ENCODE results near the gene SUSD4.

Gene SUSD4

GRCh38 chr1:223329252-223329651 lies 34.7 kb downstream of the SUSD4 start:
- no peak for DNase-seq

GRCh38 chr1:223328566-223328965 lies 35.4 kb downstream of the SUSD4 start:
- no peak for DNase-seq

- DNase-seq = no peak
These were observed 37.2 kb downstream of the SUSD4 start for GRCh38 chr1:223326776-223327175.

GRCh38 chr1:223323491-223324484 lies 40.2 kb downstream of the SUSD4 start:
- DNase-seq = no peak

- no peak for DNase-seq
These were observed 41.1 kb downstream of the SUSD4 start for GRCh38 chr1:223322868-223323267.

- DNase-seq = no peak
These were observed 43.0 kb downstream of the SUSD4 start for GRCh38 chr1:223320959-223321358.

GRCh38 chr1:223319905-223320580 lies 43.9 kb downstream of the SUSD4 start:
- no peak for DNase-seq

DNA sequence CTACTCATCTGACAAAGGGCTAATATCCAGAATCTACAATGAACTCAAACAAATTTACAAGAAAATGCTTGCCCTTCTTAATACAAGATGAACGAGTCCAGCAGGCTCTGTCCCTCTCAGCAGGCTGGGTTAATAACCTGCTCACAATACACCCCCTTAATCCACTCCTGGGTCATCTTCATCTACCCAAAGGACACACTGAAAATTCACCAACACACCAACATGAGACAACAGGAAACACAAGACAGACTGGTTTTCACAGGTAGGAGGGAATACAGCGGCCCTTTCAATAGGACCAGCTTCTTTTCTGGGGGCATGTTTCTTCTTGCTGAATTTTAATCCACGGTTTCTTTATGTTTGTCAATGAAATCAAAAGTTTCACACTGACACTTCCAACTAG lies 44.6 kb downstream of the SUSD4 start:
- no peak for DNase-seq

DNA sequence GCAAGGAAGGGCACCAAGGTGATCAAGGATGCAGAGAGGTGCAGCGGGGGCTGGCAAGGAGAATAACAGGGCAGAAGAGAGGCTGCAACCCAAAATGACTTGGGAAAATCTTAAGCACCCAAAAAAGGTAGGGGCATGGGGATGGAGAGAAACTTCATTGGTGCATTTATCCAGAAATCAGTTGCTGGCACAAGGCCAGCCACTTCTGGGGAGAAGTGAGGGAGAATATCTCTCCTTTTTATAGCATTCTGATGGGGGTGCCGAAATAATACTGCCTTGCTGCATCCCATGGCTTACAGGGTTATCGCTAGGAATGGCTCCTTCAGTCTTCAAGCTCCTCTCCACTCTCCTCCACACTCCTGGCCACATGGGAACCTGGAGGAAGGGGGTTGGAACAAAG lies 47.9 kb downstream of the SUSD4 start:
- no peak for DNase-seq

DNA sequence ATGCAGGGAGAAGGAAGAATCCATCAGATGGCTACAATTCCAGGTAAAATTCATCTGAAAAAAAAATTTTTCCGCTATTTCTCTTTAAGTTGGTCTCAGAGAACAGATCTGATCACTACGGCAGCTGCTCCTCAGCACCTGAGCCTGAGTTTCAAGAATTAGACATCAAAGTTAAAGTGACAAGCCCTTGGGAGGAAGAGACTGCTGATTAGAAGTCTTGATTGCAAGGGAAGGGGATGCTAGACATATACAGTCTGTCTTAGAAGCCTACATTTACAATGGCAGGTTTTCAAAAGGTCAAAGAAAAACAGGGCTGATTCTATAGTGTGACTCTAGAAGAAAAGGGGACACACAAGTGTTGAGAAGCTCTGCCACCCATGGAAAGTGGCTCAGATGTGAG lies 48.3 kb downstream of the SUSD4 start:
- DNase-seq = no peak

GRCh38 chr1:223313415-223313754 lies 50.6 kb downstream of the SUSD4 start:
- no peak for DNase-seq

GRCh38 chr1:223312705-223313414 lies 51.1 kb downstream of the SUSD4 start:
- no peak for DNase-seq

DNA sequence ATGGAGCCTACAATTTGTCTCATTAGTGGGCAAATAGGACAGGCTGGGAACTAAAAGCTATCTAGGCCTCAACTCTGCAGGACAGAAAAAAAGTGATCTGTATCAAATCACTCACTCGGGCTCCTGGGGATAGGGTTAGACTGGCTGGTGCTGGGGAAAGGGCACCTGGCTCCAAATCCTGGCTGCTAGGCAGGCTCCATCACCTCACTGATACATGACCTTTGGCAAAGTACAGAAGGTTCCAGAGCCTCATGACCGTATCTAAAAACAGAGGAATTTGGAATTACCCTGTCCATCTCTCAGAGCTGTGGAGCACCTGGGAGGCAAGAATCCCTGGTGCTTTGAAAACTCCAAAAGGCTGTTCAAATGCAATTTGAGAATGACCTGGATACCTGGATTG lies 51.7 kb downstream of the SUSD4 start:
- DNase-seq = no peak

DNA sequence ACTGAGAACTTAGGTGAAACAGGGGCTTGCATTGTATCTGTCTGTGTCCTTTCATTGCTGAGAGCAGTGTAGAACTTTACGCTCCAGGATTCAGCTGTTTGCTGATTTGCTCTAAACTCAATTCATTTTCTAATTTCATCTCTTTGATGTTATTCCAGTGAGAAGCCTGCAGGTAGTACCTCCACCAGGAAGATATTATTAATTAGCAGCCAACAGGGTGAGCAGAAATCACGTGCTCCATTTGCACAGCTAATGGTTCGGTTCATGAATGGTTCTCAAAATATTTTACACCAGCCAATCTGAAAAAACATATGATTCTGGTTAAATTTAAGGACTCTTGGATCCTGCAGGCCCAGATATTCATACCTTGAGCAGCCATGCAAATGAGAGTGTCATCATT lies 52.1 kb downstream of the SUSD4 start:
- no peak for DNase-seq

DNA sequence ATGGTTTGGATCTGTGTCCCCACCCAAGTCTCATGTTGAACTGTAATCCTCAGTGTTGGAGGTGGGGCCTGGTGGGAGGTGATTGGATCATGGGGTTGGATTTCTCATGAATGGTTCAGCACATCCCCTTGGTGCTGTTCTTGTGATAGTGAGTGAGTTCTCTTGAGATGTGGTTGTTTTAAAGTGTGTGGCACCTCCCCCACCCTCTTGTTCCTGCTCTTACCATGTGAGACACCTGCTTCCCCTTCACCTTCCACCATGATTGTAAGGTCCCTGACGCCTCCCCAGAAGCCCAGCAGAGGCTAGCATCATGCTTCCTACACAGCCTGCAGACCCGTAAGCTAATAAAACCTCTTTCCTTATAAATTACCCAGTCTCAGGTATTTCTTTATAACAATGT lies 55.8 kb downstream of the SUSD4 start:
- DNase-seq = no peak

- DNase-seq = no peak
These were observed 56.4 kb downstream of the SUSD4 start for GRCh38 chr1:223307544-223307943.

- no peak for DNase-seq
These were observed 59.0 kb downstream of the SUSD4 start for GRCh38 chr1:223304931-223305330.

DNA sequence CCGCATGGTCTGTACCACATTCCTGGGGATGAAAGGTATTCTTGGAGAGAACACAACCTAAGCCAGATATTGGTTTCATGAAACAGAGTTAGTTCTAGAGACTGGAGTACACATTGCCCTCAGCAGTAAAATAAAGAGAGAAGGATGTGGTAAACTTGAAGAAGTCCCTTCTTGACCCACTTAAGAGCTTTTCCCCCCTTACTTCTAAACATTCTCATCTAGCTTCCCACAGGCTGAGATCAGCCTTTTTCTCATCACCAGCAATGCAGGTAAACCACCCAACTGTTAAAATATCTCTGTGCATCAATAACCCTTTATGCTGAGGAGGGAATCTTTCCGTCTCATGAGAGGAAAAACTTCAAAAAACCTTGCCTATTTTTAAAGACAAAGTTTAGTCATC lies 62.6 kb downstream of the SUSD4 start:
- DNase-seq = no peak

DNA sequence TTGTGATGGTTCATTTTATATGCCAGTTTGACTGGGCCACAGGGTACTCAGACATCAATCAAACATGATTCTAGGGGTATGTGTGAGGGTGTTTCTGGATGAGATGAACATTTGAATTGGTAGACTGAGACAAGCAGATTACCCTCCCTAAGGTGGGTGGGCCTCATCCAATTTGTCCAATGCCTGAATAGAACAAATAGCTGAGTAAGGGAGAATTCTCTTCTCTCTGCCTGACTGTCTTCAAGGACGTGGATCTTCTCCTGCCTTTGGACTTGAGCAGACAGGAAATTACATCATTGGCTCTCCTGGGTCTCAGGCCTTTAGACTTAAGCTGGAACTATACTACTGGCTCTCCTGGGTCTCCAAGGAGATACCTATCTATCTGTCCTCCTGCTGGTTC lies 64.4 kb downstream of the SUSD4 start:
- DNase-seq = no peak

DNA sequence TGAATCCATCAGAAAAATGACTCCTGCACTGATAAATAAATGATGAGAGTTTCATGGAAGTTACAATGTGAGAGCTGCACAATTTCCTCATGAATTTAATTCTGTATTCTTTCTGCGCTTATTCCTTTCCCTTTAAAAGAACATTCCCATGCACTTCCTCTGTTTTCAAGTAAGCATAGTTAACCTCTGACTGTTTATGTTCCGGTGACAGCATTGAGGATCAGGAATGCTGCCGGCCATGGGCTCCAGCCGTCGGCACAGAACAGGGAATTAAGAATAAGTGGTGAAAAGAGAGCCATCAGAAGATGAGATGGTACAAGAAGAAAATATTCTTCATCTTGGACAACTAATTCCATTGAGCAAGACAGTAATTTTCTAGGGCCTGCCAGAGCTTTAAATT lies 65.3 kb downstream of the SUSD4 start:
- DNase-seq = no peak

DNA sequence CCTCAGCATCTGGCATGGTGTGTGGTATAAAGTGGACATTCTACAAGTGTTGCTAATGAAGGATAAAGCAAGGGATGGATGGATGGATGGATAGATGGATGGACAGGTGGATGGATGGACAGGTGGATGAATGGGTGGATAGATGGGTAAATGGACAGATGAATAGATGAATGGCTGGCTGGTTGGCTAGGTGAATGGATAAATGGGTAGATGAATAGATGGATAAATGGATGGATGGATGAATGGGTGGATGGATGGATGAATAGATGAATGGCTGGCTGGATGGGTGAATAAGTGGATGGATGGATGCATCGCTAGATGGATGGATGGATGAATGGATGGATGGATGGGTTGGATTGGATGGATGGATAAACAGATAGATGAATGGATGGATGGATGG lies 66.2 kb downstream of the SUSD4 start:
- DNase-seq = no peak

DNA sequence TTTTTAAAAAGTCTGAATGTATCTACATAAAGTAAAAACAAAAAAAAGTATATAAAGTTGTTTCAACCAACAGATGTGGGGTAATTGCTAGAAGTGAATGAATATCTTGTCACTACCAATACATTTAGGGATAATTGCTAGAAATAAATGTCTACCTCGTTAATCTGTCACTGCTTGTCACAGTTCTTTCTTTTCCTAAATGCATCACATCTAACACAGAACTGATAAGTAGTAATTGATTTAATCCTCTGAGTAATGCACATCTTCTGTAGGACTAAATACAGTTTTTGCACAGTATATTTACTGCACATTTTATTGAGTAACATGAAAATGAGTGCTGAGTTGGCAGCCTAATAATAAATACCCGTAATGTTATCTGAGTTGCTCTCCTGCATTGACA lies 72.2 kb downstream of the SUSD4 start:
- no peak for DNase-seq

DNA sequence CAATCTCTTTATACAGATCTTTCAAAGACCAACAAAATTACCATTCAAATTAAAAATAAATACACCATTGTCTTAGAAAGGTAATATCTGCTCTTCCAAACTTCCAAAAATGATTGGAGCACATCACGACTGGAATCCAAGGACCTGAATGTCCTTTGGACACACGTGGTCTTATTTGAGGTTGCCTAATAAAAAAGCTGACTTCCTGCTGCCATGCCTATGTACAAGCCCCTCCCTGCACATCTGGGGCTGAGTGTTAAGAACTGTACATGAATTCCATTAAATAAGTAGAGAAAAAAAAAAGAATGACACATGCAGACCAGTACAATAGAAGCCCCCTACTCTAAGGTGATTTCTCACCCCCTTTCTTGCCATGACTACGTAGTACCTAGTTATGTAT lies 73.6 kb downstream of the SUSD4 start:
- DNase-seq = no peak

GRCh38 chr1:223289621-223290020 lies 74.4 kb downstream of the SUSD4 start:
- no peak for DNase-seq
